HEK293 (cell line): ENCODE data around the gene PEX10.

Experiments used
- CTCF ChIA-PET: fragments of 350-600 bp; formaldehyde crosslinking; extraction: SDS; loops from one replicate; lab custom pipeline; 2021; ENCODE audit warnings: antibody characterized with exemption; lab: Yijun Ruan, JAX
- POLR2A ChIA-PET: fragments of 300-600 bp; formaldehyde crosslinking; extraction: SDS; loops from one replicate; lab custom pipeline; 2020; ENCODE audit warnings: antibody characterized with exemption, inconsistent platforms; lab: Yijun Ruan, JAX
- H3K27ac ChIP-seq: fragments of 200-500 bp; sonication (Bioruptor generic); 2 replicates; pipeline ENCODE4 v1.5.1; 2014; ENCODE audit warnings: low read depth, low read length, control low read depth, inconsistent platforms; ENCODE audit errors: extremely low read depth
- H3K36me3 ChIP-seq, 2 experiments: fragments of 200-500 bp in 1 of 2; sonication (Bioruptor generic) in 1 of 2; 1 replicate in 1 of 2; 2 replicates in 1 of 2; pipeline ENCODE4 v1.5.1; 2014 to 2017; ENCODE audit warnings: inconsistent platforms in 2 of 2, low read length in 2 of 2; ENCODE audit not compliant: control insufficient read depth in 2 of 2, insufficient read depth in 1 of 2
- H3K4me1 ChIP-seq: fragments of 200-500 bp; sonication (Bioruptor generic); 2 replicates; pipeline ENCODE4 v1.5.1; 2014; ENCODE audit warnings: mild to moderate bottlenecking, low read length, inconsistent platforms; ENCODE audit not compliant: control insufficient read depth, insufficient read depth
- H3K4me3 ChIP-seq: 2 replicates; pipeline ENCODE4 v1.5.1; 2011; ENCODE audit warnings: low read depth, mild to moderate bottlenecking, control low read depth, low read length, moderate library complexity
- H3K9me3 ChIP-seq: fragments of 200-500 bp; sonication (Bioruptor generic); 2 replicates; pipeline ENCODE4 v1.5.1; 2014; ENCODE audit warnings: low read depth, low read length, inconsistent platforms; ENCODE audit not compliant: control insufficient read depth, insufficient read depth
- GLIS1 ChIP-seq: fragments of 450-650 bp; formaldehyde crosslinking; IDR thresholded peaks from 2 replicates; pipeline ENCODE4 v1.5.1; 2016; ENCODE audit warnings: missing biosample characterization, missing genetic modification characterization
- KLF7 ChIP-seq: fragments of 450-650 bp; formaldehyde crosslinking; IDR thresholded peaks from 2 replicates; pipeline ENCODE4 v1.5.1; 2016; ENCODE audit warnings: missing biosample characterization, missing genetic modification characterization, borderline replicate concordance
- ZFP69B ChIP-seq: fragments of 450-650 bp; formaldehyde crosslinking; IDR thresholded peaks from 2 replicates; pipeline ENCODE4 v1.5.1; 2016; ENCODE audit warnings: missing biosample characterization, missing genetic modification characterization
- ZNF10 ChIP-seq: fragments of 450-650 bp; formaldehyde crosslinking; IDR thresholded peaks from 2 replicates; pipeline ENCODE4 v1.5.1; 2017; ENCODE audit warnings: missing biosample characterization, missing genetic modification characterization
- ZNF114 ChIP-seq: fragments of 450-650 bp; formaldehyde crosslinking; IDR thresholded peaks from 2 replicates; pipeline ENCODE4 v1.5.0; 2017; ENCODE audit warnings: missing biosample characterization, missing genetic modification characterization
- ZNF140 ChIP-seq: fragments of 450-650 bp; formaldehyde crosslinking; IDR thresholded peaks from 2 replicates; pipeline ENCODE4 v1.5.1; 2016; ENCODE audit warnings: missing biosample characterization, missing genetic modification characterization
- ZNF148 ChIP-seq: fragments of 450-650 bp; formaldehyde crosslinking; IDR thresholded peaks from 2 replicates; pipeline ENCODE4 v1.5.0; 2017; ENCODE audit warnings: missing biosample characterization, missing genetic modification characterization, borderline replicate concordance
- ZNF175 ChIP-seq: fragments of 450-650 bp; formaldehyde crosslinking; IDR thresholded peaks from 2 replicates; pipeline ENCODE4 v1.5.1; 2016; ENCODE audit warnings: missing biosample characterization, missing genetic modification characterization
- ZNF18 ChIP-seq: fragments of 450-650 bp; formaldehyde crosslinking; IDR thresholded peaks from 2 replicates; pipeline ENCODE4 v1.5.1; 2016; ENCODE audit warnings: missing biosample characterization, missing genetic modification characterization
- ZNF24 ChIP-seq: fragments of 450-650 bp; formaldehyde crosslinking; IDR thresholded peaks from 2 replicates; pipeline ENCODE4 v1.5.1; 2016; ENCODE audit warnings: missing biosample characterization, missing genetic modification characterization
- ZNF26 ChIP-seq: fragments of 450-650 bp; formaldehyde crosslinking; IDR thresholded peaks from 2 replicates; pipeline ENCODE4 v1.5.1; 2016; ENCODE audit warnings: missing biosample characterization, missing genetic modification characterization
- ZNF544 ChIP-seq: fragments of 450-650 bp; formaldehyde crosslinking; IDR thresholded peaks from 2 replicates; pipeline ENCODE4 v1.5.0; 2017; ENCODE audit warnings: missing biosample characterization, missing genetic modification characterization
- ZNF707 ChIP-seq: fragments of 450-650 bp; formaldehyde crosslinking; IDR thresholded peaks from 2 replicates; pipeline ENCODE4 v1.5.1; 2016; ENCODE audit warnings: missing biosample characterization, missing genetic modification characterization
- ZNF785 ChIP-seq: fragments of 450-650 bp; formaldehyde crosslinking; IDR thresholded peaks from 2 replicates; pipeline ENCODE4 v1.5.1; 2016; ENCODE audit warnings: missing biosample characterization, missing genetic modification characterization
- TF ChIP-seq, protein P1 (sequence below): fragments of 450-650 bp; formaldehyde crosslinking; IDR thresholded peaks from 2 replicates; pipeline ENCODE4 v1.5.1; 2016; ENCODE audit warnings: missing biosample characterization, missing genetic modification characterization
- TF ChIP-seq, protein P2 (sequence below): sonication (generic); formaldehyde crosslinking; IDR thresholded peaks from 2 replicates; pipeline ENCODE4 v1.8.1; 2022; ENCODE audit warnings: mild to moderate bottlenecking, moderate library complexity, missing genetic modification reagents
- TF ChIP-seq, protein P3 (sequence below): fragments of 450-650 bp; formaldehyde crosslinking; IDR thresholded peaks from 2 replicates; pipeline ENCODE4 v1.5.1; 2016; ENCODE audit warnings: missing biosample characterization, missing genetic modification characterization
- TF ChIP-seq, protein P4 (sequence below): IDR thresholded peaks from 2 replicates; pipeline ENCODE4 v1.6.1; 2011; ENCODE audit warnings: mild to moderate bottlenecking, low read depth, low read length, borderline replicate concordance

Gene PEX10

GRCh38 chr1:2416403-2416802 is 4.0 kb upstream of the PEX10 start:
- TF ChIP-seq ZNF26 (no peak), ZNF148 (tag by site-specific recombination) (no peak), GLIS1 (tag by site-specific recombination) (peak; percentile 32), ZNF10 (tag by site-specific recombination) (peak; percentile 82; the same call in 1 of the 2 replicates), ZNF785 (tag by site-specific recombination) (no peak)
- TF ChIP-seq, protein P1, sequence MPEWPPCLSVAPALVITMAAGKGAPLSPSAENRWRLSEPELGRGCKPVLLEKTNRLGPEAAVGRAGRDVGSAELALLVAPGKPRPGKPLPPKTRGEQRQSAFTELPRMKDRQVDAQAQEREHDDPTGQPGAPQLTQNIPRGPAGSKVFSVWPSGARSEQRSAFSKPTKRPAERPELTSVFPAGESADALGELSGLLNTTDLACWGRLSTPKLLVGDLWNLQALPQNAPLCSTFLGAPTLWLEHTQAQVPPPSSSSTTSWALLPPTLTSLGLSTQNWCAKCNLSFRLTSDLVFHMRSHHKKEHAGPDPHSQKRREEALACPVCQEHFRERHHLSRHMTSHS (tag by site-specific recombination) = no peak
- Histone ChIP-seq H3K4me1 (no peaks in the 10 kb centered on the region), H3K9me3 (no peaks in the 10 kb centered on the region), H3K27ac (no peak overlapping the region), H3K4me3 (no peak overlapping the region), H3K36me3 (no peaks in the 10 kb centered on the region)
- POLR2A ChIA-PET = no interaction called here
- CTCF ChIA-PET = interaction anchor here (0.6 to 2.2 kb wide), 5 partner anchors 14 to 369 kb away, joined by 3 to 31 read pairs (median 4); no protein-coding TSS in a partner anchor

GRCh38 chr1:2415801-2416208 is 3.4 kb upstream of the PEX10 start:
- ChIA-PET CTCF (interaction anchor here (0.8 to 2.2 kb wide), 2 partner anchors 15 to 131 kb away, joined by 3 to 31 read pairs; no protein-coding TSS in a partner anchor), POLR2A (no interaction called here)
- Histone ChIP-seq H3K4me3 (no peak overlapping the region), H3K4me1 (no peaks in the 10 kb centered on the region), H3K9me3 (no peaks in the 10 kb centered on the region), H3K27ac (no peak overlapping the region), H3K36me3 (no peaks in the 10 kb centered on the region)
- TF ChIP-seq ZNF18 (tag by site-specific recombination) (no peak), ZNF114 (tag by site-specific recombination) (no peak), ZNF707 (tag by site-specific recombination) (no peak), KLF7 (no peak)
- TF ChIP-seq, protein P2, sequence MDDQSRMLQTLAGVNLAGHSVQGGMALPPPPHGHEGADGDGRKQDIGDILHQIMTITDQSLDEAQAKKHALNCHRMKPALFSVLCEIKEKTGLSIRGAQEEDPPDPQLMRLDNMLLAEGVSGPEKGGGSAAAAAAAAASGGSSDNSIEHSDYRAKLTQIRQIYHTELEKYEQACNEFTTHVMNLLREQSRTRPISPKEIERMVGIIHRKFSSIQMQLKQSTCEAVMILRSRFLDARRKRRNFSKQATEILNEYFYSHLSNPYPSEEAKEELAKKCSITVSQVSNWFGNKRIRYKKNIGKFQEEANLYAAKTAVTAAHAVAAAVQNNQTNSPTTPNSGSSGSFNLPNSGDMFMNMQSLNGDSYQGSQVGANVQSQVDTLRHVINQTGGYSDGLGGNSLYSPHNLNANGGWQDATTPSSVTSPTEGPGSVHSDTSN = no peak

DNA sequence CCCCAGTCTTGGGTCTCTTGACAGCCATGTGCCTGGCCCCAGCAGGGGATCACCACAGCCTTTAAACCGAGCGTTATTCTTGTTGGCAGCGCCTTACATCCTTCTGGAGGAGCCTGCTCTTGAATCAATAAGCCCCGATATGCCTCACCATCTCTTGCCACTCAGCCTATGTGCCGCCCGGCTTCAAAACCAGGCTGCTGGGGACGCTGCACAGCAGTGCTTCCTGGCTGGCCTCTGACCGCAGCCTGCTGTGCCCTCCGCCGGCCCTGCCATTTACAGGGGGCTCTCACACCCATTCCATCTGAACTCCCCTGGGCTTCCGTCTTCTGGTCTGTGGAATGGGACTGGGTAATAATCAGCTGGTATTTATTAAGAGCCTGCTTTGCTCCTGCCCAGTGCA is 3.0 kb upstream of the PEX10 start:
- POLR2A ChIA-PET = no interaction called here
- TF ChIP-seq ZNF140 (tag by site-specific recombination) (no peak), ZFP69B (tag by site-specific recombination) (no peak), ZNF175 (tag by site-specific recombination) (no peak), ZNF24 (tag by site-specific recombination) (no peak), ZNF544 (no peak)
- TF ChIP-seq, protein P3, sequence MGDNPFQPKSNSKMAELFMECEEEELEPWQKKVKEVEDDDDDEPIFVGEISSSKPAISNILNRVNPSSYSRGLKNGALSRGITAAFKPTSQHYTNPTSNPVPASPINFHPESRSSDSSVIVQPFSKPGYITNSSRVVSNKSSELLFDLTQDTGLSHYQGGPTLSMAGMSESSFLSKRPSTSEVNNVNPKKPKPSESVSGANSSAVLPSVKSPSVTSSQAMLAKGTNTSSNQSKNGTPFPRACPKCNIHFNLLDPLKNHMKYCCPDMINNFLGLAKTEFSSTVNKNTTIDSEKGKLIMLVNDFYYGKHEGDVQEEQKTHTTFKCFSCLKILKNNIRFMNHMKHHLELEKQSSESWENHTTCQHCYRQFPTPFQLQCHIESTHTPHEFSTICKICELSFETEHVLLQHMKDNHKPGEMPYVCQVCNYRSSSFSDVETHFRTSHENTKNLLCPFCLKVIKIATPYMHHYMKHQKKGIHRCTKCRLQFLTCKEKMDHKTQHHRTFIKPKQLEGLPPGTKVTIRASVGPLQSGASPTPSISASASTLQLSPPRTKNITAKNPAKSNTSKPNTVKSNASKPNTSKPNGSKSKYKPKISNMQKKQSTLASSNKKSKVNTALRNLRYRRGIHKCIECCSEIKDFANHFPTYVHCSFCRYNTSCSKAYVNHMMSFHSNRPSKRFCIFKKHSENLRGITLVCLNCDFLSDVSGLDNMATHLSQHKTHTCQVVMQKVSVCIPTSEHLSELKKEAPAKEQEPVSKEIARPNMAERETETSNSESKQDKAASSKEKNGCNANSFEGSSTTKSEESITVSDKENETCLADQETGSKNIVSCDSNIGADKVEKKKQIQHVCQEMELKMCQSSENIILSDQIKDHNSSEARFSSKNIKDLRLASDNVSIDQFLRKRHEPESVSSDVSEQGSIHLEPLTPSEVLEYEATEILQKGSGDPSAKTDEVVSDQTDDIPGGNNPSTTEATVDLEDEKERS (tag by site-specific recombination) = no peak
- TF ChIP-seq, protein P4, sequence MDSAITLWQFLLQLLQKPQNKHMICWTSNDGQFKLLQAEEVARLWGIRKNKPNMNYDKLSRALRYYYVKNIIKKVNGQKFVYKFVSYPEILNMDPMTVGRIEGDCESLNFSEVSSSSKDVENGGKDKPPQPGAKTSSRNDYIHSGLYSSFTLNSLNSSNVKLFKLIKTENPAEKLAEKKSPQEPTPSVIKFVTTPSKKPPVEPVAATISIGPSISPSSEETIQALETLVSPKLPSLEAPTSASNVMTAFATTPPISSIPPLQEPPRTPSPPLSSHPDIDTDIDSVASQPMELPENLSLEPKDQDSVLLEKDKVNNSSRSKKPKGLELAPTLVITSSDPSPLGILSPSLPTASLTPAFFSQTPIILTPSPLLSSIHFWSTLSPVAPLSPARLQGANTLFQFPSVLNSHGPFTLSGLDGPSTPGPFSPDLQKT = no peak

More for the DNA sequence above, 3.0 kb upstream of the PEX10 start:
- Histone ChIP-seq H3K27ac (no peak overlapping the region), H3K9me3 (no peaks in the 10 kb centered on the region), H3K4me1 (no peaks in the 10 kb centered on the region), H3K4me3 (no peak overlapping the region), H3K36me3 (peaks cover 0 to 1% of the 10 kb centered on the region in 2 experiments; a peak in 1 of 3 replicates)
- CTCF ChIA-PET = interaction anchor here (0.7 to 2.2 kb wide), 3 partner anchors 15 to 132 kb away, joined by 3 to 31 read pairs (median 4); partner anchors contain the start of gene MORN1
